Measurements from ENCODE around the gene SMIM9. TPM values are rescaled to one million over a fixed set of nuclear protein-coding genes. Genes with fewer than 3 reads are reported as not detected.

SMIM9 gene
- total and polyA plus RNA-seq, 9 of the 15 experiments (the other 6 are each of a cell fraction or from before 2014, with no cell fraction given): 0.08 TPM; not detected in 8

DNA sequence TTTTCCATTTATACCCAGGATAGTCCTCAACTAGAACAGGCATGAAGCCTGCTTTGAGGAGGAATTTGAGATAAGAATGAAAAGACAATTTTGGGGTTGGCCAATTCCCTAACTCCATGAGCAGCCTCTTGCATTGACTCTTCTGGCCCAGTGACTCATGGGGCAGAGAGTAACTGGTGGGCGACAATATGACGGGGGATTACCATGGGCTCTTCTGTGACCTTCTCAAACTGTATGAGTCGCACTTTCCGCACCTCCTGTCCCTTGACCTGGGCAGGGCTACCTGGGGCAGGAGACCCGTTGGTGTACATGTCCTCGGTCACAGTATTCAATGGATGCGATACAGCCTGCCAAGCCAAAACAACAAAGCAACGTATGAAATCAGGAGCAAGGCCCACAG is 42.5 kb downstream of the SMIM9 start:
- Histone ChIP-seq H3K79me2 (ENCODE audit: control insufficient read depth, insufficient read depth, low read length) (peaks cover 99% of the 10 kb centered on the region), H3K9ac (ENCODE audit: insufficient read depth in 1 of 2, low read depth in 2 of 2, low read length in 2 of 2) (no peak overlapping the region), H3K4me1 (replicated peaks in 1 of 2; ENCODE audit: control insufficient read depth in 2 of 2, insufficient read depth in 2 of 2, low read length in 2 of 2) (peaks cover 16 to 40% of the 10 kb centered on the region in 2 experiments; a peak in 4 of 5 replicates), H3K27me3 (ENCODE audit: control insufficient read depth in 2 of 2, insufficient read depth in 2 of 2, low read length in 2 of 2) (no peaks in the 10 kb centered on the region), H4K20me1 (replicated peaks; ENCODE audit: control insufficient read depth, insufficient read depth, low read length) (peaks cover 5% of the 10 kb centered on the region; the same call in 1 of the 2 replicates), H2AFZ (ENCODE audit: low read depth, low read length) (no peak overlapping the region), H3K36me3 (ENCODE audit: control insufficient read depth, insufficient read depth, low read length) (peaks cover 90% of the 10 kb centered on the region), H3K4me3 (no peak overlapping the region), H3K9me1 (ENCODE audit: control insufficient read depth, insufficient read depth, low read length) (peaks cover 4% of the 10 kb centered on the region), H3K4me2 (ENCODE audit: insufficient read depth, low read length) (no peak overlapping the region), H3K27ac (ENCODE audit: extremely low read depth, low read depth, low read length) (peak overlapping the region; percentile 12; the same call in 2 of the 3 replicates), H3K9me3 (replicated peaks; ENCODE audit: control insufficient read depth, insufficient read depth, low read depth, low read length) (no peaks in the 10 kb centered on the region)
- ChIA-PET POLR2A (interaction anchor here (1.8 to 3.4 kb wide), 3 partner anchors 10 to 16 kb away, joined by 5 to 14 read pairs (median 12); no protein-coding TSS in a partner anchor), CTCF (ENCODE audit: low intra/inter-chr PET ratio) (no interaction called here)
- 77% methylated on average over 8 of the region's 8 CpGs for WGBS (ENCODE audit: insufficient coverage, low coverage, missing lambda C conversion rate)
- no TSS peak for BruUV-seq (replicated peaks)
- ATAC-seq (no peak), DNase-seq (ENCODE audit: extremely low read depth in 1 of 4, low spot score in 3 of 4) (peak in 1 of 4 experiments; percentile 41), FAIRE-seq (no peak)
- in situ Hi-C loops (cut with MboI) (no loop called here), intact Hi-C loops (cut with micrococcal nuclease) (no loop called here)
- TF ChIP-seq KLF16 (IDR thresholded peaks at IDR 0.05) (no peak), ID3 (CRISPR knock-in tag; IDR thresholded peaks at IDR 0.05) (no peak), ID3 (tag; IDR thresholded peaks at IDR 0.05) (no peak), DNMT1 (IDR thresholded peaks at IDR 0.05) (no peak), SMARCC2 (IDR thresholded peaks at IDR 0.05; ENCODE audit: low read depth) (no peak), NRF1 (conservative IDR thresholded peaks at IDR 0.05 in 1 of 2, IDR thresholded peaks at IDR 0.05 in 1 of 2) (no peak), NCOA1 (IDR thresholded peaks at IDR 0.05; ENCODE audit: low read depth) (no peak), ZNF24 (IDR thresholded peaks at IDR 0.05) (no peak), FOXP1 (CRISPR knock-in tag; IDR thresholded peaks at IDR 0.05) (no peak), ZNF398 (CRISPR knock-in tag; IDR thresholded peaks at IDR 0.05) (no peak), ZNF586 (CRISPR knock-in tag; conservative IDR thresholded peaks at IDR 0.05) (no peak), PHF8 (IDR thresholded peaks at IDR 0.05; ENCODE audit: borderline replicate concordance, low read length) (no peak), BRCA1 (IDR thresholded peaks at IDR 0.05) (no peak), BRCA1 (CRISPR knock-in tag; IDR thresholded peaks at IDR 0.05) (no peak)
- TF ChIP-seq, protein P1, sequence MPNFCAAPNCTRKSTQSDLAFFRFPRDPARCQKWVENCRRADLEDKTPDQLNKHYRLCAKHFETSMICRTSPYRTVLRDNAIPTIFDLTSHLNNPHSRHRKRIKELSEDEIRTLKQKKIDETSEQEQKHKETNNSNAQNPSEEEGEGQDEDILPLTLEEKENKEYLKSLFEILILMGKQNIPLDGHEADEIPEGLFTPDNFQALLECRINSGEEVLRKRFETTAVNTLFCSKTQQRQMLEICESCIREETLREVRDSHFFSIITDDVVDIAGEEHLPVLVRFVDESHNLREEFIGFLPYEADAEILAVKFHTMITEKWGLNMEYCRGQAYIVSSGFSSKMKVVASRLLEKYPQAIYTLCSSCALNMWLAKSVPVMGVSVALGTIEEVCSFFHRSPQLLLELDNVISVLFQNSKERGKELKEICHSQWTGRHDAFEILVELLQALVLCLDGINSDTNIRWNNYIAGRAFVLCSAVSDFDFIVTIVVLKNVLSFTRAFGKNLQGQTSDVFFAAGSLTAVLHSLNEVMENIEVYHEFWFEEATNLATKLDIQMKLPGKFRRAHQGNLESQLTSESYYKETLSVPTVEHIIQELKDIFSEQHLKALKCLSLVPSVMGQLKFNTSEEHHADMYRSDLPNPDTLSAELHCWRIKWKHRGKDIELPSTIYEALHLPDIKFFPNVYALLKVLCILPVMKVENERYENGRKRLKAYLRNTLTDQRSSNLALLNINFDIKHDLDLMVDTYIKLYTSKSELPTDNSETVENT (CRISPR knock-in tag; IDR thresholded peaks at IDR 0.05): no peak

Measured in K562 (cell line).